Epithelial cell of prostate (primary cell): Measurements from ENCODE around the gene EXPH5.
"Not testable (repeated sequence)": the region's sequence is repeated elsewhere in the genome, so short reads cannot be mapped to it uniquely, and the experiment has no call there.

ENCODE experiments used
- DNase-seq: peaks from one replicate; pipeline ENCODE4 v3.0.0-alpha.2; 2011; ENCODE audit warnings: low read depth, low spot score
- H3K27ac ChIP-seq: fragments of 450-650 bp; 2 replicates; pipeline ENCODE4 v1.5.1; 2017; ENCODE audit warnings: mild to moderate bottlenecking

Gene EXPH5

GRCh38 chr11:108593214-108593922 lies at the start of gene EXPH5:
Gene EXPH5 (minus strand): TSS chr11:108593768. CDS start chr11:108593536, 232 bp downstream.
- DNase-seq, result peak; percentile 97
- H3K27ac ChIP-seq, result peak within 1 kb of the TSS; percentile 78

GRCh38 chr11:108641752-108642151 lies 48.2 kb upstream of the EXPH5 start:
- not testable (repeated sequence) for H3K27ac ChIP-seq, DNase-seq

GRCh38 chr11:108639146-108639545 lies 45.6 kb upstream of the EXPH5 start:
- H3K27ac ChIP-seq, result no peak overlapping the region
- DNase-seq, result no peak

- no peak overlapping the region for H3K27ac ChIP-seq
- no peak for DNase-seq
Observed at GRCh38 chr11:108636222-108636621, 42.7 kb upstream of the EXPH5 start.

GRCh38 chr11:108635106-108635505 lies 41.5 kb upstream of the EXPH5 start:
- H3K27ac ChIP-seq, result peak overlapping the region; percentile 31
- peak; percentile 81 for DNase-seq

GRCh38 chr11:108632041-108632704 lies 38.6 kb upstream of the EXPH5 start:
- DNase-seq, result no peak

GRCh38 chr11:108629274-108629673 lies 35.7 kb upstream of the EXPH5 start:
- DNase-seq, result no peak
- no peak overlapping the region for H3K27ac ChIP-seq

More at GRCh38 chr11:108632041-108632704, 38.6 kb upstream of the EXPH5 start:
- no peak overlapping the region for H3K27ac ChIP-seq

- H3K27ac ChIP-seq, result no peak overlapping the region
- no peak for DNase-seq
Observed at GRCh38 chr11:108628812-108629211, 35.2 kb upstream of the EXPH5 start.

- DNase-seq, result no peak
- no peak overlapping the region for H3K27ac ChIP-seq
Observed at GRCh38 chr11:108628326-108628725, 34.8 kb upstream of the EXPH5 start.

- DNase-seq, result no peak
- H3K27ac ChIP-seq, result no peak overlapping the region
Observed at GRCh38 chr11:108624196-108624925, 30.8 kb upstream of the EXPH5 start.

GRCh38 chr11:108622341-108622740 lies 28.8 kb upstream of the EXPH5 start:
- no peak for DNase-seq
- no peak overlapping the region for H3K27ac ChIP-seq

- no peak overlapping the region for H3K27ac ChIP-seq
- DNase-seq, result peak; percentile 65
Observed at GRCh38 chr11:108620958-108621772, 27.6 kb upstream of the EXPH5 start.

- no peak for DNase-seq
- no peak overlapping the region for H3K27ac ChIP-seq
Observed at GRCh38 chr11:108618529-108618928, 25.0 kb upstream of the EXPH5 start.

- peak overlapping the region; percentile 82 for H3K27ac ChIP-seq
- no peak for DNase-seq
Observed at GRCh38 chr11:108617055-108617454, 23.5 kb upstream of the EXPH5 start.

- H3K27ac ChIP-seq, result peak overlapping the region; percentile 82
- DNase-seq, result peak; percentile 96
Observed at GRCh38 chr11:108616549-108616948, 23.0 kb upstream of the EXPH5 start.

- DNase-seq, result no peak
- H3K27ac ChIP-seq, result no peak overlapping the region
Observed at GRCh38 chr11:108614086-108614485, 20.5 kb upstream of the EXPH5 start.

- no peak for DNase-seq
- H3K27ac ChIP-seq, result peak overlapping the region; percentile 28
Observed at GRCh38 chr11:108609682-108610081, 16.1 kb upstream of the EXPH5 start.

- H3K27ac ChIP-seq, result no peak overlapping the region
- no peak for DNase-seq
Observed at GRCh38 chr11:108608548-108608947, 15.0 kb upstream of the EXPH5 start.

- peak; percentile 55 for DNase-seq
- peak overlapping the region; percentile 78 for H3K27ac ChIP-seq
Observed at GRCh38 chr11:108606495-108607160, 13.1 kb upstream of the EXPH5 start.

GRCh38 chr11:108606070-108606469 lies 12.5 kb upstream of the EXPH5 start:
- no peak for DNase-seq
- peak overlapping the region; percentile 78 for H3K27ac ChIP-seq
